ENCODE measurements around the gene NKX6-2. TPM values are rescaled to one million over a fixed set of nuclear protein-coding genes. Genes with fewer than 3 reads are reported as not detected.

The NKX6-2 gene
- total RNA-seq, 1 donor from 2014 or later: not detected

DNA sequence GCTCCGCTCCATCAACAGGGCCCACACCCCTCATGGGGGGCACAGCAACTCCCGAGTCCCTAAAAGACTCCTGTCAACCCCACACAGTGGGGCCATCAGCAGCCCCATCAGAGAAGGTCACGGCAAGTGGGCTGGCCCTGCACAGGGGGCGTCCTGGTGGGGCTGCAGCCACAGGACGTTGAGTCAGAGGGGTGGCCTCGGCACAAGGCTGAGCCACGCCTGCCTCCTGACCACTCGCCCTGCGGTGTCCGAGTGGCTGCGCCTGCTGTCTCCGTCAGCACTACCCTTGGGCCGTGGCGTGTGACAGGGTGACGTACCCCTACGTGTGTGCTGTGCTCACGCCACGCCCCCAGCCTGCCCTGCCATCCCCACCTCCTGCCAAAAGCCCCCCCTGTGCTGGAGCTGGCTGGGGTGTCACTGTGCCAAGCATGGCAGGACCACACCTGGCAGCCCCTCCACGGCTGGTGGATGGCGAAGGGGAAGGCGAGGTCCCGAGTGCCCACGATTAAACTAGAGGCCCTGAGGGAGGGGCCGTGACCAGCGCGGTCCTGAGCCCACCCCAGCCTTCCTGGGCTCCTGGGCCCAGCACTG lies 26.0 kb upstream of the NKX6-2 start:
- TF ChIP-seq, protein P1, sequence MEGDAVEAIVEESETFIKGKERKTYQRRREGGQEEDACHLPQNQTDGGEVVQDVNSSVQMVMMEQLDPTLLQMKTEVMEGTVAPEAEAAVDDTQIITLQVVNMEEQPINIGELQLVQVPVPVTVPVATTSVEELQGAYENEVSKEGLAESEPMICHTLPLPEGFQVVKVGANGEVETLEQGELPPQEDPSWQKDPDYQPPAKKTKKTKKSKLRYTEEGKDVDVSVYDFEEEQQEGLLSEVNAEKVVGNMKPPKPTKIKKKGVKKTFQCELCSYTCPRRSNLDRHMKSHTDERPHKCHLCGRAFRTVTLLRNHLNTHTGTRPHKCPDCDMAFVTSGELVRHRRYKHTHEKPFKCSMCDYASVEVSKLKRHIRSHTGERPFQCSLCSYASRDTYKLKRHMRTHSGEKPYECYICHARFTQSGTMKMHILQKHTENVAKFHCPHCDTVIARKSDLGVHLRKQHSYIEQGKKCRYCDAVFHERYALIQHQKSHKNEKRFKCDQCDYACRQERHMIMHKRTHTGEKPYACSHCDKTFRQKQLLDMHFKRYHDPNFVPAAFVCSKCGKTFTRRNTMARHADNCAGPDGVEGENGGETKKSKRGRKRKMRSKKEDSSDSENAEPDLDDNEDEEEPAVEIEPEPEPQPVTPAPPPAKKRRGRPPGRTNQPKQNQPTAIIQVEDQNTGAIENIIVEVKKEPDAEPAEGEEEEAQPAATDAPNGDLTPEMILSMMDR (IDR thresholded peaks at IDR 0.05): no peak
- no peaks in the 10 kb centered on the region for H3K36me3 Mint-ChIP-seq (ENCODE audit: low read depth)
- peaks cover 33% of the 10 kb centered on the region for H3K27me3 Mint-ChIP-seq (ENCODE audit: low read depth)
- H3K9me3 Mint-ChIP-seq (ENCODE audit: low read depth): no peaks in the 10 kb centered on the region
- H3K27ac Mint-ChIP-seq (ENCODE audit: unreplicated experiment): no peak overlapping the region
- no peaks in the 10 kb centered on the region for H3K4me1 Mint-ChIP-seq (ENCODE audit: low read depth)
- H3K4me3 Mint-ChIP-seq (ENCODE audit: unreplicated experiment): no peak overlapping the region
- DNase-seq (ENCODE audit: low spot score): peak; percentile 93

DNA sequence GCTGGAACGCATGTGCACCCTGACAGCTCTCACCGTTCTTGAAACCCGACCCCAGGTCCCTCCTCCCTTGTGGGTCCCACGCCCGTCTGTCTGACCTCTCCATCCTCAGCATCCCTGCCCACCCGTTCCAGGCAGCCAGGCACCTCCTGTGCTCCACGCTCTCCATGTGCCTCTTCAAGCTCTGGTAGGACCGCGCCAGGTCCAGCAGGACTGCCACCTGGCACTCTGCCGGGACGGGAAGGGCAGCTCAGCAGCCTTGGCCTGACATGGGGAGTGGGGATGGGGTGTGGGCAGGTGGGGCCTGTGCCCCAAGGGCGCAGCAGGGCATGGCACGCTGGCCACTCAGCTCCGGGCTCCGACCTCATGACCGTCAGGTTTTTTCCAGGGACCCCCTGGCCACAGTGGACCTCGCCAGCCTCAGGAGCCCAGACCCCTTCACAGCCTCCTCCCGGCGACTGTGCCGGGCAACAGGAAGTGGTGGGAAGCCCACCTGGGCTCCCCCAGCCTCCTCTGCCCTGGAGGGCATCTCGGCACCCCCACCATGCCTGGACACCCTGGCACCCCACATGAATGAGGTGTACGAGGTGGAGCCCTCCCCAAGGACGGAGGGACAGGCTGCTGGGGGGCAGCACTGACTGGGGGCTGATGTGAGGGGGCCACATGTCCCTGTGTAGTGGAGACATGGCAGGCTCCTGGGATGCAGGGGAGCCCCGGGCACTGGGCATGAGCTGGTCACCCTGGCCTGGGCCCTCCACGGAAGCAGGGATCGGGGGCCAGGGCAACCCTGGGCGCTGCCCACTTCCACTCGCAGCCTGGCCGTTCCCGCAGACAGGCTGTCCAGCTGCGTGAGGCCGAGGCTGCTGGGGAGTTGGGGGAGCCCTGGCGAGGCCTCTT lies 25.1 kb upstream of the NKX6-2 start:
- Mint-ChIP-seq H3K4me1 (ENCODE audit: low read depth) (no peaks in the 10 kb centered on the region), H3K36me3 (ENCODE audit: low read depth) (no peaks in the 10 kb centered on the region), H3K9me3 (ENCODE audit: low read depth) (no peaks in the 10 kb centered on the region), H3K27ac (ENCODE audit: unreplicated experiment) (no peak overlapping the region), H3K4me3 (ENCODE audit: unreplicated experiment) (no peak overlapping the region), H3K27me3 (ENCODE audit: low read depth) (peaks cover 25% of the 10 kb centered on the region)
- TF ChIP-seq, protein P1 (IDR thresholded peaks at IDR 0.05): no peak
- peak; percentile 95 for DNase-seq (ENCODE audit: low spot score)

DNA sequence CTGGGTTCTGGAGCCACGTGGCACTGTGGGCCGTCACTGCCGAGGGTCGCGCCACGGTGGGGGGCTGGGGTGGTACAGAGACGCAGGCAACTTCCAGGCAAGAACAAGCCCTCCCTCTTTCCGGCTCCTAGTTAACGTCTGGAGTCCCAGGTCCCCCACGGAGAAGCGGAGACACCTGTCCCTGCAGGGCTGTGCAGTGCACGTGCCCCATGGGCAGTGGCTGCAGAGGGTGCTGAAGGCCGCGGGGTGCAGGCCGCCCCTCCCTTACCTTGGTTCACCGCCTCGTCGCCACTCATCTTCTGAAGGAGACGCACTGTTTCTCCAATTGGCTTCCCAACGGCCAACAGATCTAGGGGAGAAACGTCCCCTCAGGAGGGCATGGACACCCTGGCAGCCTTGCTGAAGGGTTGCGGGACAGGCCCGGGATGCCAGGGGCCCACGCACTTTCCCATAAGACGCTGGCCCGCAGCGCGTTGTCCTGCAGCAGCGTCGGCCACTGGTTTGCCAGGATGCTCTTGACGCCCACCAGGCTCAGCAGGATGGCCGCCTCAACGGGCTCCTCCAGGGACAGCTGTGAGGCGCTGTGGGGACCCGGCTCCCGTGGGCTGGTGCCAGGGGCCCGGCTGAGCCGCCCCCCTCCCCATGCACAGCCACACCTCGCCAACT lies 24.3 kb upstream of the NKX6-2 start:
- Mint-ChIP-seq H3K27me3 (ENCODE audit: low read depth) (peaks cover 18% of the 10 kb centered on the region), H3K27ac (ENCODE audit: unreplicated experiment) (no peak overlapping the region), H3K9me3 (ENCODE audit: low read depth) (no peaks in the 10 kb centered on the region), H3K4me3 (ENCODE audit: unreplicated experiment) (no peak overlapping the region), H3K36me3 (ENCODE audit: low read depth) (no peaks in the 10 kb centered on the region), H3K4me1 (ENCODE audit: low read depth) (no peaks in the 10 kb centered on the region)
- DNase-seq (ENCODE audit: low spot score): peak; percentile 74
- TF ChIP-seq, protein P1 (IDR thresholded peaks at IDR 0.05): no peak

DNA sequence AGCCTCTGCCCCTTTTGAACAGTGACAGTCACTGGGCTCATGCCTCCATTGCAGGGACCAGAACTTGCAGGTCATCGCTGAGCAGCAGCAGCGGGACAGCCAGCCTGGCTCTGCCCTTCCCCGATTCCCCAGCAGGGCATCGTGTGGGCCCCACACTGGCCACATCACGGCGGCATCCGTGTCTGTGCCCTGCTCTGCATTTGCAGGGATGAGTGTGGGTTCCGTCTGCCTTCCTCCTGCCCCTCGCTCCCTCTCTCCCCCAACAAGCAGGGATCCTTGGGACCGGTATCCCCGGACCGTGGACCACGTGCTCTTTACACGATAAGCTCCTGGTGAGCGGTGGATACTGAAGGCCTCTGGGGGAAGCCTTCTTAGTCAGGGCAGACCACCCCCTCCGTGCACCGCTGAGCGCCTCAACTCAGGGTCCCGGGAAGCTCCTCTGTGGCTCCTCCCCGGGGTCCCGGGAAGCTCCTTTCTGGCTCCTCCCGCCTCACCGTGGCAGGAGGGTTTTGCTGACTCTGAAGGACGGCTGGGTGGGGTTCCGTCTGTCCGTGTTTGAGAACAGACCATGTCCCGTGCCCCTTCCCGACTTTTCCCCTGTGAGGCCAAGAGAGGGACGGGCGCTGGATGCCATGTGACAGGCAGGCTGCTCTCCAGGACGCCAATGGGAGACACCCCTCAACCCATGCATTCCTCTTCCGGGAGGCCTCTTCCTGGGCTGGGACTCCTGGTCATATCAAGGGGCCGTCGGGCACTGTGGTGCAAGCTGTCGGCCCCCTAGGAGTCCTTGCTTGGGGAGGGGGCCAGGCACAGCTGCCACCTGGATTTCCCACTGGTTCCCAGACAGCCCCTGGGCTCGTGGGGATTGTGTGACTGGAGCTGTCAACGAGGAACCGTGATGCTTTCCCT lies 23.5 kb upstream of the NKX6-2 start:
- Mint-ChIP-seq H3K27me3 (ENCODE audit: low read depth) (peaks cover 13% of the 10 kb centered on the region), H3K36me3 (ENCODE audit: low read depth) (no peaks in the 10 kb centered on the region), H3K9me3 (ENCODE audit: low read depth) (no peaks in the 10 kb centered on the region), H3K4me1 (ENCODE audit: low read depth) (no peaks in the 10 kb centered on the region), H3K4me3 (ENCODE audit: unreplicated experiment) (no peak overlapping the region), H3K27ac (ENCODE audit: unreplicated experiment) (no peak overlapping the region)
- TF ChIP-seq, protein P1 (IDR thresholded peaks at IDR 0.05): no peak
- DNase-seq (ENCODE audit: low spot score): peak; percentile 84

Measured in chondrocyte (in vitro differentiated cells).